Measurements from ENCODE around the gene COX6A2.

The COX6A2 gene

DNA sequence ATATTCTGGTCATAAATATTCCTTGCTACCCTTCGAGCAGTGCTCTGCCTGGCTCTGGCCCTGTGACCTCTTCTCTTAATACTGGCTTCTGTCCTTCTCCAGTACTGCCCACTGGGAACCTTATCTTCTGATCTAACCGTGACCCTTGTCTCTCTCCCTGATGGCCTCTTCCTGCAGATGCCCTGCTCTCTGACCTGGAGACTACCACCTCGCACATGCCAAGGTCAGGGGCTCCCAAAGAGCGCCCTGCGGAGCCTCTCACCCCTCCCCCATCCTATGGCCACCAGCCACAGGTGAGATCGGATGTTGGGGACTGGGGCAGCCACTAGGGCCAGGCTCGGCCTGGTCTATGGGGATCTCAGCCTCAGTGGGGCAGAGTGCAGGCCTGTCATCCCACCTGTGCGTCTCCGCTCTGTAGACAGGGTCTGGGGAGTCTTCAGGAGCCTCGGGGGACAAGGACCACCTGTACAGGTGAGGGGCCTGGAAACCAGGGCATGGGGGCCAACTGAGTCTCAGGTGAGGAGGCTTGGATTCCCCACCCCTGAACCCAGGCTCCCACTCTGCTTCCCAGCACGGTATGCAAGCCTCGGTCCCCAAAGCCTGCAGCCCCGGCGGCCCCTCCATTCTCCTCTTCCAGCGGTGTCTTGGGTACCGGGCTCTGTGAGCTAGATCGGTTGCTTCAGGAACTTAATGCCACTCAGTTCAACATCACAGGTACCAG lies 45.3 kb upstream of the COX6A2 start:
- DNase-seq (ENCODE audit: low read depth): no peak
- TF ChIP-seq, protein P1, sequence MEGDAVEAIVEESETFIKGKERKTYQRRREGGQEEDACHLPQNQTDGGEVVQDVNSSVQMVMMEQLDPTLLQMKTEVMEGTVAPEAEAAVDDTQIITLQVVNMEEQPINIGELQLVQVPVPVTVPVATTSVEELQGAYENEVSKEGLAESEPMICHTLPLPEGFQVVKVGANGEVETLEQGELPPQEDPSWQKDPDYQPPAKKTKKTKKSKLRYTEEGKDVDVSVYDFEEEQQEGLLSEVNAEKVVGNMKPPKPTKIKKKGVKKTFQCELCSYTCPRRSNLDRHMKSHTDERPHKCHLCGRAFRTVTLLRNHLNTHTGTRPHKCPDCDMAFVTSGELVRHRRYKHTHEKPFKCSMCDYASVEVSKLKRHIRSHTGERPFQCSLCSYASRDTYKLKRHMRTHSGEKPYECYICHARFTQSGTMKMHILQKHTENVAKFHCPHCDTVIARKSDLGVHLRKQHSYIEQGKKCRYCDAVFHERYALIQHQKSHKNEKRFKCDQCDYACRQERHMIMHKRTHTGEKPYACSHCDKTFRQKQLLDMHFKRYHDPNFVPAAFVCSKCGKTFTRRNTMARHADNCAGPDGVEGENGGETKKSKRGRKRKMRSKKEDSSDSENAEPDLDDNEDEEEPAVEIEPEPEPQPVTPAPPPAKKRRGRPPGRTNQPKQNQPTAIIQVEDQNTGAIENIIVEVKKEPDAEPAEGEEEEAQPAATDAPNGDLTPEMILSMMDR (IDR thresholded peaks at IDR 0.05; ENCODE audit: insufficient read depth, low read depth, low read length, missing control alignments): no peak
- no peak overlapping the region for H3K4me3 ChIP-seq (ENCODE audit: low read length)

DNA sequence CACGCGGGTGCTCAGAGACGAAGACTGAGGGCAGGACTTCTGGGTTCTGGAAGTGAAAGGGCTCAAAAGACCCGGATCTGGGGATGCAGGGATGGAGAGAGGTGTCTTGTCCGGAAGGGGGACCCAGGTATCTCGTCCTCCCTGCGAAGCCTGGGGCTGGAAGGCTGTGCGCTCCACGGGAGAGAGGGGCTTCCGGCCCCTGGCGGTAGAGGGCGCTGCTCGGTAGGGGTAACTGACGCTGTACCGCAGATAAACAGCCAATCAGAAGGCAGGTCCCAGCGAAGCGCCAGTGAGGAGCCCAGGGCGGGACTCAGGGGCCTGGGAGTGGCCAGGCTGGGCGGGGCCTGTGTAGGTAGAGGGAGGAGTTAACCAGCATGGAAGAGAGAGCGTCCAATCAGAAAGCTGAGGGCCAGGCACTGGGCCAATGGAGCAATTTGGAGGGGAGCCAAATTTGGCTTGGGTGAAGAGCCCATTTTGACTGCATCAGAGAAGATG lies 44.6 kb upstream of the COX6A2 start:
- peak overlapping the region; percentile 61 for H3K4me3 ChIP-seq (ENCODE audit: low read length)
- TF ChIP-seq, protein P1 (IDR thresholded peaks at IDR 0.05; ENCODE audit: insufficient read depth, low read depth, low read length, missing control alignments): peak; percentile 67
- peak; percentile 92 for DNase-seq (ENCODE audit: low read depth)

DNA sequence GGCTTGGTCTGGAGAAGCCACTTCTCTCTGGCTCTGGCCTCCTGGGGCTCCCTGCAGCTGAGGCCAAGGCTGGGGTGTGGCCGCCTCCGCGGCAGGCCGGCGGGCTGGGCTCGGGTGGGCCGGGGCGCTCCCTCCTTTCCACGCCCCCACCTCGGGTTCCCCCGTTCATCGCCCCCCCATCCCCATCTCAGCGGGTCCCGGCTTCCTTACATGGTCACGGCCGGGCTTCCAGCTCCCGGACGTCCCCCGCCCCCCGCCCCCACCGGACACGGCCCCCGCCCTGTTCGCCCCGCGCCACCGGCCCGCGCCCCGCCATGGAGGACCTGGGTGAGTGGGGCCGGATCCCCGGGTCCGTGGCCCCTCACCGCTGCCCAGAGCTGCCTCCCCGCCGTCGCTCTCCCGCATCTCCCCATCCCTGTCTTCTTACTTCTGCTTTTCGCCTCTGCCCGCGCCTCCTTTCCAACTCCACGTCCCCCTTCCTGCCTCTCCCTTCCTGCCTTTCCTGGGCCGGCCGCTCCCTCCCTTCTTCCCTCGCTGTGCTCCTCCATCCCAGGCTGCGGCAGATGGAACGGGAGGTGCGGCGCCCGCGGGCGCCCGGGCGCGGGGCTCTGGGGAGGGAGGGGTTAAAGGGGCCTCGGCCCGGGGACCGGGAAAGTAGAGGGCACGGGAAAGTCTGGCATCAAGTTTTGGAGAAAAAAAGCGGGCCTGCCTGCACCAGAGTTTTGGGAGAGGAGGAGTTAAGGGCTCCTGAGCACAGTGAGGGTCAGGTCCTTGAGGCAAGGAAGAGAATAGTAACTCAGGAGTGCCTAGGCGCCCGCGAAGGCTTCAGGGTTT lies 43.9 kb upstream of the COX6A2 start, which contains the start of gene TGFB1I1:
TSS of gene TGFB1I1 (plus strand) at position 278 of the 834 bp plus-strand sequence. CDS start at position 315, 37 bp downstream.
- TF ChIP-seq, protein P1 (IDR thresholded peaks at IDR 0.05; ENCODE audit: insufficient read depth, low read depth, low read length, missing control alignments): no peak
- peak; percentile 50 for DNase-seq (ENCODE audit: low read depth)
- H3K4me3 ChIP-seq (ENCODE audit: low read length): peak within 1 kb of the TSS; percentile 61

DNA sequence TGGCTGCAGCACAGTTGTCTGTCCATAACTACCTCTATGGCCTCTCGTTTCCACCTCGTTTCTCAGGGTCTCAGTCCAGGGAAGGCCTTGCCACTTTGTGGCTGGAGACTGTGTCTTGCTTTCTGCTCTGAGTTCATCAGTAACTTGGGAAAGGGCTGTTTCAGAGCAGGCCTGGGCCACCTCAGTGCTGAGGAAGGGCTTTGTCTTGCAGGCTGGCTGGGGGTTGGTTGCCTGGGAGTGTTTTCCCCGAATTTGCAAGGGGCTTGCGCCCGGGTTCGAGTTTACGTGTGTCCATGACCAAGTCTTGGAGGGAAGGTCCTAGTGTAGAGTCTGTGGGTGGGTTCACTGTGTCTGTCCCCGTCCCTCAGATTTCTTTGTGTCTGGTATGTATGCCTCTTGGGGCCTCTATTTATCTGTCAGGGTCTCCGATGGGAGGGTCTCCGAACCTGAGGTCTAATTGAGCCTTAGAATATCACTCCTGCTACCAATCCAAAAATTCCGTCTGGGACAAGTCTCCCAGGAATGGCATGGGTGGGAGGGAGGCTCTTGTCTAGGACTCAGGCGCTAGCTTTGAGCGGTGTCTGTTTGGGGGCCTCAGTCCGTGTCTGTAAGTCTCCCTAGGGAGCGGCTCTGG lies 43.2 kb upstream of the COX6A2 start:
- no peak for DNase-seq (ENCODE audit: low read depth)
- H3K4me3 ChIP-seq (ENCODE audit: low read length): peak overlapping the region; percentile 61
- TF ChIP-seq, protein P1 (IDR thresholded peaks at IDR 0.05; ENCODE audit: insufficient read depth, low read depth, low read length, missing control alignments): no peak

DNA sequence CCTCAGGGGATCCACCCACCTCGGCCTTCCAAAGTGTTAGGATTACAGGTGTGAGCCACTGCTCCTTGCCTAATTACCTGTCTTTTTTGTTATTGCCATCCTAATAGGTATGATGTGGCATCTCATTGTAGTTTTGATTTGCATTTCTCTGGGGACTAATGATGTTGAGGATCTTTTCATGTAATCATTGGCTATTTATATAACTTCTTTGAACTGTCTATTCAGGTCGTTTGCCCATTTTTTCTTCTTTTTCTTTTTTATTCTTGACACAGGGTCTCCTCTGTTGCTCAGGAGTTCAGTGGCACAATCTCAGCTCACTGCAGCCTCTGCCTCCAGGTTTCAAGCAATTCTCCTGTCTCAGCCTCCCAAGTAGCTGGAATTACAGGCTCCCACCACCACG lies 42.5 kb upstream of the COX6A2 start:
- DNase-seq (ENCODE audit: low read depth): no peak
- no peak overlapping the region for H3K4me3 ChIP-seq (ENCODE audit: low read length)
- TF ChIP-seq, protein P1 (IDR thresholded peaks at IDR 0.05; ENCODE audit: insufficient read depth, low read depth, low read length, missing control alignments): no peak

DNA sequence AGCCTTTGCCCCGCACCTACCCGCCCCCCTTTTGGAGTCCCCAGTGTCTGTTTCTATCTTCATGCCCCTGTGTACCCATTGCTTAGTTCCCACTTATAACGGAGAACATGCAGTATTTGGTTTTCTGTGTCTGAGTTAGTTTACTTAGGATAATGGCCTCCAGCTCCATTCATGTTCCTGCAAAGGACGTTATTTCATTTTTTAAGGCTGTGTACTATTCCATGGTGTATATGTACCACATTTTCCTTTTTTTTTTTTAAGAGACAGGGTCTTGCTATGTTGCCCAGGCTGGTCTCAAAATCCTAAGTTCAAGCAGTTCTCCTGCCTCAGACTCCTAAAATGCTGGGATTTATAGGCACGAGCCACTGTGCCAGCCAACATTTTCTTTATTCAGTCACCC lies 39.7 kb upstream of the COX6A2 start:
- H3K4me3 ChIP-seq (ENCODE audit: low read length): no peak overlapping the region
- TF ChIP-seq, protein P1 (IDR thresholded peaks at IDR 0.05; ENCODE audit: insufficient read depth, low read depth, low read length, missing control alignments): no peak
- DNase-seq (ENCODE audit: low read depth): no peak

All from epithelial cell of esophagus (primary cell).